Myometrial cell (primary cell): Measurements from ENCODE around the gene GDPD2. TPM values are rescaled to one million over a fixed set of nuclear protein-coding genes. Genes with fewer than 3 reads are reported as not detected.

ENCODE experiments used
- total RNA-seq: library from RNA; depleted of rRNA; stranded (reverse); fragments of >200 nt; gene quantifications from 2 replicates; pipeline ENCODE4 v1.2.3, GENCODE V29; 2015

Gene GDPD2, protein sequence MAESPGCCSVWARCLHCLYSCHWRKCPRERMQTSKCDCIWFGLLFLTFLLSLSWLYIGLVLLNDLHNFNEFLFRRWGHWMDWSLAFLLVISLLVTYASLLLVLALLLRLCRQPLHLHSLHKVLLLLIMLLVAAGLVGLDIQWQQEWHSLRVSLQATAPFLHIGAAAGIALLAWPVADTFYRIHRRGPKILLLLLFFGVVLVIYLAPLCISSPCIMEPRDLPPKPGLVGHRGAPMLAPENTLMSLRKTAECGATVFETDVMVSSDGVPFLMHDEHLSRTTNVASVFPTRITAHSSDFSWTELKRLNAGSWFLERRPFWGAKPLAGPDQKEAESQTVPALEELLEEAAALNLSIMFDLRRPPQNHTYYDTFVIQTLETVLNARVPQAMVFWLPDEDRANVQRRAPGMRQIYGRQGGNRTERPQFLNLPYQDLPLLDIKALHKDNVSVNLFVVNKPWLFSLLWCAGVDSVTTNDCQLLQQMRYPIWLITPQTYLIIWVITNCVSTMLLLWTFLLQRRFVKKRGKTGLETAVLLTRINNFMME
- total RNA-seq = not detected in 2 replicates

DNA sequence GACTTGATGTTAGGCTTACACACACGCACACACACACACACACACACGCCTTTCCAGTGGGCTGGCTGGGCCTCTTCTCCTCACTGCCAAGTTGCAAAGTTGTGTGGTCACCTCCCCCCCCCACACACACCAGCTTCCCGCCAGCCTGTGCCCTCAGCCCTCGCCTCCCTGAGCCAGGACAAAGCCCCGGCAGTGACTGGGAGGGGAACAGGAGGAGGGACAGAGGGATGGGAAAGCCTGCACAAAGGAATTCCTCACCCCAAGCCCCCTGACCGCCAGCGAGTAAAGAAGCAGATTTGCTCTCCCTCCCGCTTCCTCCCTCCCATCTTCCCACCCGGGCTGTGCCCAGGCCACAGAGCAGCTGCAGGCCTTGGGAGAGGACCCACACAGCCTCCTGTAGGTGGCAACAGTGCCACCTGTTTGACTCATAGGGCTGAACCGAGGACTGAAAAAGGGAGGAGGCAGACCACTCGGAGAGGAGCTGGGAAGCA lies at the start of gene GDPD2:
TSS of gene GDPD2 (plus strand) at position 464 of the 491 bp plus-strand sequence. CDS start 1,671 bp downstream, outside the sequence.

DNA sequence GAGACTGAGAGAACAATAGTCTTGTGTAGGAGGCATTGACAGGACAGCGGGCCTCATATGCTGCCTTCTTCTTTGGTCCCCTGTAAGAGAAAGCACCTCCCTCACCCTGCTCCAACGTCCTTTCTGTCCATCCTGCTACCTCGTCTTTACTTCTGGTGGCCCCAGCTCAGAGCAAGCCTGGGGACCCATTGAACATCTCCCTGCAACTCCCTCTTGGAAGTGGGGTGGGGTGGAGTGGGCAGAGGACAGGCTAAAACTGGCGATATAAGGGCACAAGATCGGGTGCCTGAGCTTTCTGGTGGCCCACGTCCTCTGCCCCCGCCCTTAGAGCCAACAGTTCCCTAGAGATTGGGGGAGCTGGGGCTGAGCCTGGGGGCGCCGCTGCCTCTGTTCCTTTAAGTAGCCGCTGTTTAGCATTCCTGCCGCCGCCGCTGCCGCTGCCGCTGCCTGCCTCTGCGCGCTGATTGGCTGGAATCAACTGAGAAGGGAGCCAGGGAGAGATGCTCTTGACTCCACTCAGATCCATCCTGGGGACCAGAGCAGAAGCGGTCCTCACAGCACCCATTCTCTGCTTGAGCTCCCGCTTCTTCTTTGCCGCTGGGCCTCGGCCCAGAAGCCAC lies 21.3 kb downstream of the GDPD2 start, which contains the start of gene DLG3:
TSS of gene DLG3 (plus strand) at position 510 of the 620 bp plus-strand sequence. CDS start 367 bp downstream, outside the sequence.

Other genes starting within 250 kb of the GDPD2 start
- gene DGAT2L6, start 245.8 kb upstream of the GDPD2 start, total RNA-seq = not detected in 2 replicates
- not detected in 2 replicates for gene AWAT1, start 188.7 kb upstream of the GDPD2 start, total RNA-seq
- gene P2RY4, start 163.1 kb upstream of the GDPD2 start, total RNA-seq = not detected in 2 replicates
- not detected in 2 replicates for gene ARR3, start 155.0 kb upstream of the GDPD2 start, total RNA-seq
- not detected in 2 replicates for gene RAB41, start 141.1 kb upstream of the GDPD2 start, total RNA-seq
- gene PDZD11, start 133.4 kb upstream of the GDPD2 start, total RNA-seq = 92.9 and 96.3 TPM in 2 replicates
- 9.5 and 12.6 TPM in 2 replicates for gene KIF4A, start 133.2 kb upstream of the GDPD2 start, total RNA-seq
- 7.1 and 16.4 TPM in 2 replicates for gene DLG3, start 21.5 kb downstream of the GDPD2 start, total RNA-seq